ENCODE data around the gene TAGAP.
"Not testable (repeated sequence)": the region's sequence is repeated elsewhere in the genome, so short reads cannot be mapped to it uniquely, and the experiment has no call there.

Gene TAGAP

GRCh38 chr6:159020011-159020410, 24.8 kb downstream of the TAGAP start:
- TF ChIP-seq, protein P1, sequence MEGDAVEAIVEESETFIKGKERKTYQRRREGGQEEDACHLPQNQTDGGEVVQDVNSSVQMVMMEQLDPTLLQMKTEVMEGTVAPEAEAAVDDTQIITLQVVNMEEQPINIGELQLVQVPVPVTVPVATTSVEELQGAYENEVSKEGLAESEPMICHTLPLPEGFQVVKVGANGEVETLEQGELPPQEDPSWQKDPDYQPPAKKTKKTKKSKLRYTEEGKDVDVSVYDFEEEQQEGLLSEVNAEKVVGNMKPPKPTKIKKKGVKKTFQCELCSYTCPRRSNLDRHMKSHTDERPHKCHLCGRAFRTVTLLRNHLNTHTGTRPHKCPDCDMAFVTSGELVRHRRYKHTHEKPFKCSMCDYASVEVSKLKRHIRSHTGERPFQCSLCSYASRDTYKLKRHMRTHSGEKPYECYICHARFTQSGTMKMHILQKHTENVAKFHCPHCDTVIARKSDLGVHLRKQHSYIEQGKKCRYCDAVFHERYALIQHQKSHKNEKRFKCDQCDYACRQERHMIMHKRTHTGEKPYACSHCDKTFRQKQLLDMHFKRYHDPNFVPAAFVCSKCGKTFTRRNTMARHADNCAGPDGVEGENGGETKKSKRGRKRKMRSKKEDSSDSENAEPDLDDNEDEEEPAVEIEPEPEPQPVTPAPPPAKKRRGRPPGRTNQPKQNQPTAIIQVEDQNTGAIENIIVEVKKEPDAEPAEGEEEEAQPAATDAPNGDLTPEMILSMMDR (IDR thresholded peaks at IDR 0.05; ENCODE audit: poor library complexity, severe bottlenecking) = no peak
- H3K27ac ChIP-seq (ENCODE audit: poor library complexity, severe bottlenecking) = no peak overlapping the region
- DNase-seq (ENCODE audit: low spot score) (no peak), ATAC-seq (ENCODE audit: low read depth) (no peak)
- H3K9me3 ChIP-seq (ENCODE audit: severe bottlenecking) = peaks cover 2% of the 10 kb centered on the region
- no peak overlapping the region for H3K4me3 ChIP-seq (ENCODE audit: severe bottlenecking)
- H3K27me3 ChIP-seq (ENCODE audit: insufficient read depth, poor library complexity, severe bottlenecking) = no peaks in the 10 kb centered on the region
- H3K4me1 ChIP-seq (ENCODE audit: insufficient read depth, poor library complexity, severe bottlenecking) = no peaks in the 10 kb centered on the region
- H3K36me3 ChIP-seq (ENCODE audit: low read depth) = no peaks in the 10 kb centered on the region

GRCh38 chr6:159017757-159018559, 26.8 kb downstream of the TAGAP start:
- no peak overlapping the region for H3K27ac ChIP-seq (ENCODE audit: poor library complexity, severe bottlenecking)
- ATAC-seq (ENCODE audit: low read depth) (no peak), DNase-seq (ENCODE audit: low spot score) (no peak)
- H3K36me3 ChIP-seq (ENCODE audit: low read depth) = no peaks in the 10 kb centered on the region
- H3K9me3 ChIP-seq (ENCODE audit: severe bottlenecking) = peaks cover 2% of the 10 kb centered on the region
- H3K4me3 ChIP-seq (ENCODE audit: severe bottlenecking) = no peak overlapping the region
- TF ChIP-seq, protein P1 (IDR thresholded peaks at IDR 0.05; ENCODE audit: poor library complexity, severe bottlenecking) = no peak
- no peaks in the 10 kb centered on the region for H3K4me1 ChIP-seq (ENCODE audit: insufficient read depth, poor library complexity, severe bottlenecking)
- no peaks in the 10 kb centered on the region for H3K27me3 ChIP-seq (ENCODE audit: insufficient read depth, poor library complexity, severe bottlenecking)

GRCh38 chr6:159014406-159014805, 30.4 kb downstream of the TAGAP start:
- Histone ChIP-seq H3K9me3 (ENCODE audit: severe bottlenecking) (peaks cover 2% of the 10 kb centered on the region), H3K27me3 (ENCODE audit: insufficient read depth, poor library complexity, severe bottlenecking) (no peaks in the 10 kb centered on the region), H3K36me3 (ENCODE audit: low read depth) (no peaks in the 10 kb centered on the region), H3K4me1 (ENCODE audit: insufficient read depth, poor library complexity, severe bottlenecking) (no peaks in the 10 kb centered on the region), H3K27ac (ENCODE audit: poor library complexity, severe bottlenecking) (no peak overlapping the region), H3K4me3 (ENCODE audit: severe bottlenecking) (no peak overlapping the region)
- no peak for ATAC-seq (ENCODE audit: low read depth)
- TF ChIP-seq, protein P1 (IDR thresholded peaks at IDR 0.05; ENCODE audit: poor library complexity, severe bottlenecking) = no peak
- DNase-seq (ENCODE audit: low spot score) = no peak

DNA sequence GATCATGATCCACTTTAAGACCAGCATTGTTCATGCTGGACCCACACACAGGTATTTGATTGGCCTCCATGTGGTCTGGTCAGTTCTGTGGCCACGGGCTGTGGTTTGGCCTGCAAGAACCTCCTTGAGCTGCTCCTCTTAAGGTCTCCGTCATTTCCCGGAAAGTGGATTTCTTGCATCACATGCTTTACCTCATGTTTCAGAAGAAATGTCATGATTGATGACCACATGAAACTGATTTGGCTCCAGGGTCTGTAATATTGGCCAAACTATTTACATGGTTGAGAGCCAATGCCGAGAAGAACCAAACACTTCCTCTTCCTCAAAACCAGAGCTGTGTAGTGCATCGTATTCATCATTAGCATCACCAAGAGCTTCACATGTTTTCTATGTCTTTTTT, 31.6 kb downstream of the TAGAP start:
- H3K27ac ChIP-seq (ENCODE audit: poor library complexity, severe bottlenecking) = no peak overlapping the region
- no peaks in the 10 kb centered on the region for H3K4me1 ChIP-seq (ENCODE audit: insufficient read depth, poor library complexity, severe bottlenecking)
- H3K27me3 ChIP-seq (ENCODE audit: insufficient read depth, poor library complexity, severe bottlenecking) = no peaks in the 10 kb centered on the region
- TF ChIP-seq, protein P1 (IDR thresholded peaks at IDR 0.05; ENCODE audit: poor library complexity, severe bottlenecking) = no peak
- no peak for ATAC-seq (ENCODE audit: low read depth)
- H3K4me3 ChIP-seq (ENCODE audit: severe bottlenecking) = no peak overlapping the region
- H3K36me3 ChIP-seq (ENCODE audit: low read depth) = no peaks in the 10 kb centered on the region
- H3K9me3 ChIP-seq (ENCODE audit: severe bottlenecking) = peaks cover 2% of the 10 kb centered on the region
- DNase-seq (ENCODE audit: low spot score) = no peak

- Histone ChIP-seq H3K27me3 (ENCODE audit: insufficient read depth, poor library complexity, severe bottlenecking) (no peaks in the 10 kb centered on the region), H3K4me1 (ENCODE audit: insufficient read depth, poor library complexity, severe bottlenecking) (no peaks in the 10 kb centered on the region), H3K4me3 (ENCODE audit: severe bottlenecking) (no peak overlapping the region), H3K9me3 (ENCODE audit: severe bottlenecking) (peaks cover under 1% of the 10 kb centered on the region), H3K27ac (ENCODE audit: poor library complexity, severe bottlenecking) (no peak overlapping the region), H3K36me3 (ENCODE audit: low read depth) (no peaks in the 10 kb centered on the region)
- TF ChIP-seq, protein P1 (IDR thresholded peaks at IDR 0.05; ENCODE audit: poor library complexity, severe bottlenecking) = no peak
- ATAC-seq (ENCODE audit: low read depth) (no peak), DNase-seq (ENCODE audit: low spot score) (no peak)
Observed at GRCh38 chr6:159012201-159012600, 32.6 kb downstream of the TAGAP start.

DNA sequence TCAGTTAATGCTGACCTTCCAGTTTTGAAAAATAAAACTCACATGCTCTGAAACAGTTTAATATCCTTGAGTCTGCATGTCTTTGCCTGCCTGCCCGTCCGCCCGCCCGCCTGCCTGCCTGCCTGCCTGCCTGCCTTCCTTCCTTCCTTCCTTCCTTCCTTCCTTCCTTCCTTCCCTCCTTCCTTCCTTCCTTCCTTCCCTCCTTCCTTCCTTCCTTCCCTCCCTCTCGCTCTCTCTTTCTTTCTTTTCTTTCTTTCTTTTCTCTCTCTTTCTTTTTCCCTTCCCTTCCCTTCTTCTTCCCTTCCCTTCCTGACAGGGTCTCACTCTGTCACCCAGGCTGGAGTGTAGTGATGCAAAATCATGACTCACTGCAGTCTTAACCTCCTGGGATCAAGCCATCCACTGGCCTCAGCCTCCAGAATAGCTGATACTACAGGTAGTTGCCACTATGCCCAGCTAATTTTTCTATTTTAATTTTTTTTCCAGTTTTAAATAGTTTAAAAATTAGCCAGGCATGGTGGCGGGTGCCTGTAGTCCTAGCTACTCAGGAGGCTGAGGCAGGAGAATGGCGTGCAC, 34.7 kb downstream of the TAGAP start:
- H3K36me3 ChIP-seq (ENCODE audit: low read depth); H3K4me3 ChIP-seq (ENCODE audit: severe bottlenecking); H3K27ac ChIP-seq (ENCODE audit: poor library complexity, severe bottlenecking); DNase-seq (ENCODE audit: low spot score); H3K27me3 ChIP-seq (ENCODE audit: insufficient read depth, poor library complexity, severe bottlenecking); H3K9me3 ChIP-seq (ENCODE audit: severe bottlenecking); H3K4me1 ChIP-seq (ENCODE audit: insufficient read depth, poor library complexity, severe bottlenecking); ATAC-seq (ENCODE audit: low read depth): not testable (repeated sequence)
